HL-60 (cell line): ENCODE results near the gene MMP15.

ENCODE experiments used
- DNase-seq, 2 experiments: peaks; one replicate each; pipeline ENCODE4 v3.0.0-alpha.2; 2010 to 2020; ENCODE audit warnings: low read depth in 1 of 2, low spot score in 1 of 2
- H3K27ac ChIP-seq: fragments of 250-450 bp; sonication (Bioruptor Pico); replicated peaks from 2 replicates; pipeline ENCODE4 v1.5.1; 2020; ENCODE audit warnings: mild to moderate bottlenecking, moderate library complexity
- H3K27me3 ChIP-seq: fragments of 250-450 bp; sonication (Bioruptor Pico); 2 replicates; pipeline ENCODE4 v1.5.1; 2021; ENCODE audit warnings: mild to moderate bottlenecking, moderate library complexity; ENCODE audit not compliant: insufficient read depth, poor library complexity, severe bottlenecking
- H3K4me3 ChIP-seq: replicated peaks from 2 replicates; pipeline ENCODE4 v1.5.1; 2011; ENCODE audit warnings: mild to moderate bottlenecking, control low read depth, low read length; ENCODE audit not compliant: insufficient read depth
- GABPA ChIP-seq: IDR thresholded peaks from 2 replicates; pipeline ENCODE4 v1.6.1; 2012; ENCODE audit warnings: low read depth
- POLR2AphosphoS5 ChIP-seq: IDR thresholded peaks from 2 replicates; pipeline ENCODE4 v1.6.1; 2012; ENCODE audit warnings: low read depth
- SPI1 ChIP-seq: IDR thresholded peaks from 2 replicates; pipeline ENCODE4 v1.6.1; 2012; ENCODE audit warnings: low read depth, mild to moderate bottlenecking, borderline replicate concordance
- TF ChIP-seq, protein P1 (sequence below): IDR thresholded peaks from one replicate; pipeline ENCODE4 v1.5.1; 2011; ENCODE audit warnings: low read length, control low read depth, inconsistent platforms; ENCODE audit not compliant: insufficient read depth
- TF ChIP-seq, protein P2 (sequence below): IDR thresholded peaks from 2 replicates; pipeline ENCODE4 v1.6.1; 2012; ENCODE audit warnings: low read depth; ENCODE audit not compliant: insufficient replicate concordance

MMP15 gene

DNA sequence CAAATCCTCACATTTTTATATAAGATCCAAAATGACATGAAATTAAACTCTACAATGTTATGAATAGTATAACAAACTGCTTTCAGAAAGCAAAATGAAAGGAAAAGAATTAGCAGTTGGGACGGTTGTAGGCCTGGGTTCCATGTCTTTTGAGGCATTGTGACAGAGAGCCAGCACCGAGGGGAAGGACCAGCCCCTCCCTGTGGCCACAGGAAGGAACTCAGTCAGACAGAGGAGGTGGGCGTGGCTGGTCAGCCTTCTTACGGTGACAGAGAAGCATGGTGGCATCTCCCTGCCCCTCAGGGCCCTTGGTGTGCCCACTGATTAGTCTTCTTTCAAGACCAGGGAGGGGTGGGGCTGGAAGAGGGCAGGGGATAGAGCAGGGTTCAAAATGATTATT is 30.8 kb upstream of the MMP15 start:
- peak in 1 of 2 experiments; percentile 88 for DNase-seq
- no peak overlapping the region; the same call in 1 of the 2 replicates for H3K27ac ChIP-seq
- H3K4me3 ChIP-seq: no peak overlapping the region
- TF ChIP-seq POLR2AphosphoS5 (no peak), SPI1 (peak; percentile 51; the same call in 1 of the 2 replicates)
- TF ChIP-seq, protein P1, sequence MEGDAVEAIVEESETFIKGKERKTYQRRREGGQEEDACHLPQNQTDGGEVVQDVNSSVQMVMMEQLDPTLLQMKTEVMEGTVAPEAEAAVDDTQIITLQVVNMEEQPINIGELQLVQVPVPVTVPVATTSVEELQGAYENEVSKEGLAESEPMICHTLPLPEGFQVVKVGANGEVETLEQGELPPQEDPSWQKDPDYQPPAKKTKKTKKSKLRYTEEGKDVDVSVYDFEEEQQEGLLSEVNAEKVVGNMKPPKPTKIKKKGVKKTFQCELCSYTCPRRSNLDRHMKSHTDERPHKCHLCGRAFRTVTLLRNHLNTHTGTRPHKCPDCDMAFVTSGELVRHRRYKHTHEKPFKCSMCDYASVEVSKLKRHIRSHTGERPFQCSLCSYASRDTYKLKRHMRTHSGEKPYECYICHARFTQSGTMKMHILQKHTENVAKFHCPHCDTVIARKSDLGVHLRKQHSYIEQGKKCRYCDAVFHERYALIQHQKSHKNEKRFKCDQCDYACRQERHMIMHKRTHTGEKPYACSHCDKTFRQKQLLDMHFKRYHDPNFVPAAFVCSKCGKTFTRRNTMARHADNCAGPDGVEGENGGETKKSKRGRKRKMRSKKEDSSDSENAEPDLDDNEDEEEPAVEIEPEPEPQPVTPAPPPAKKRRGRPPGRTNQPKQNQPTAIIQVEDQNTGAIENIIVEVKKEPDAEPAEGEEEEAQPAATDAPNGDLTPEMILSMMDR: peak; percentile 18
- no peaks in the 10 kb centered on the region for H3K27me3 ChIP-seq

DNA sequence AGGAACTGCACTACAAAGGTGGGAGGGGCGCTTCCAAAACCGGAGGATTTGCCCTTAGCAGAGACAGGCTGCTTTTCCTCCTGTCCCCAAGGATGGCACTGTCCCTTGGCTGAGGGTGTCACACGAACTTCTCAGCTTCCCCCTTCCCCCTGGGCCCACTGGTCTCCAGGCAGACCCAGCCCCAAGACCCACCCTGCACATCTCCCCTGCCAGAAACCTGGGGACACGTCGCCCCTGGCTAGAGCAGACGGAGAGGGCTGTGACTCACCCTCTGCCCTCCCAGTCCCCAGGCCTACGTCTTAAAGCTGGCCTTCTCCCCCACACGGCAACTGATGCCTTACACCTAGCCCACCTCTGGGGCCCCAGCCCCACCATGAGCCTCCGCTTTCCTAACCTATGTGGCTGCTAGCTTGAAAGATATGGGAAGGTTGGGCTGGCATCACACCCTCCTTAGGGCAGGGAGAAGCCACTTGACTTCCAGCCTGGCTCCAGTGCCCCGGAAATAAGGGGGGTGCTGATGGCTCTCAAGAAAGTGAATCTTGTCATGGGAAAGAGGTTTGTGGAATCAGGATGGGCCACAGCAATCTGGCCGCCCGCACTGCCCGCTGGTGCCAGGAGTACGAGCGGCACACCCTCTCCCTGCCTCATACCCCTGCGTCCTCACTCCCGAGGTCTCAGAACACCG is 29.7 kb upstream of the MMP15 start:
- TF ChIP-seq, protein P2, sequence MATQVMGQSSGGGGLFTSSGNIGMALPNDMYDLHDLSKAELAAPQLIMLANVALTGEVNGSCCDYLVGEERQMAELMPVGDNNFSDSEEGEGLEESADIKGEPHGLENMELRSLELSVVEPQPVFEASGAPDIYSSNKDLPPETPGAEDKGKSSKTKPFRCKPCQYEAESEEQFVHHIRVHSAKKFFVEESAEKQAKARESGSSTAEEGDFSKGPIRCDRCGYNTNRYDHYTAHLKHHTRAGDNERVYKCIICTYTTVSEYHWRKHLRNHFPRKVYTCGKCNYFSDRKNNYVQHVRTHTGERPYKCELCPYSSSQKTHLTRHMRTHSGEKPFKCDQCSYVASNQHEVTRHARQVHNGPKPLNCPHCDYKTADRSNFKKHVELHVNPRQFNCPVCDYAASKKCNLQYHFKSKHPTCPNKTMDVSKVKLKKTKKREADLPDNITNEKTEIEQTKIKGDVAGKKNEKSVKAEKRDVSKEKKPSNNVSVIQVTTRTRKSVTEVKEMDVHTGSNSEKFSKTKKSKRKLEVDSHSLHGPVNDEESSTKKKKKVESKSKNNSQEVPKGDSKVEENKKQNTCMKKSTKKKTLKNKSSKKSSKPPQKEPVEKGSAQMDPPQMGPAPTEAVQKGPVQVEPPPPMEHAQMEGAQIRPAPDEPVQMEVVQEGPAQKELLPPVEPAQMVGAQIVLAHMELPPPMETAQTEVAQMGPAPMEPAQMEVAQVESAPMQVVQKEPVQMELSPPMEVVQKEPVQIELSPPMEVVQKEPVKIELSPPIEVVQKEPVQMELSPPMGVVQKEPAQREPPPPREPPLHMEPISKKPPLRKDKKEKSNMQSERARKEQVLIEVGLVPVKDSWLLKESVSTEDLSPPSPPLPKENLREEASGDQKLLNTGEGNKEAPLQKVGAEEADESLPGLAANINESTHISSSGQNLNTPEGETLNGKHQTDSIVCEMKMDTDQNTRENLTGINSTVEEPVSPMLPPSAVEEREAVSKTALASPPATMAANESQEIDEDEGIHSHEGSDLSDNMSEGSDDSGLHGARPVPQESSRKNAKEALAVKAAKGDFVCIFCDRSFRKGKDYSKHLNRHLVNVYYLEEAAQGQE: no peak
- no peak for TF ChIP-seq GABPA
- TF ChIP-seq POLR2AphosphoS5: no peak
- TF ChIP-seq SPI1: no peak
- TF ChIP-seq, protein P1: no peak
- Histone ChIP-seq H3K27ac (no peak overlapping the region), H3K4me3 (no peak overlapping the region), H3K27me3 (no peaks in the 10 kb centered on the region)
- no peak for DNase-seq

DNA sequence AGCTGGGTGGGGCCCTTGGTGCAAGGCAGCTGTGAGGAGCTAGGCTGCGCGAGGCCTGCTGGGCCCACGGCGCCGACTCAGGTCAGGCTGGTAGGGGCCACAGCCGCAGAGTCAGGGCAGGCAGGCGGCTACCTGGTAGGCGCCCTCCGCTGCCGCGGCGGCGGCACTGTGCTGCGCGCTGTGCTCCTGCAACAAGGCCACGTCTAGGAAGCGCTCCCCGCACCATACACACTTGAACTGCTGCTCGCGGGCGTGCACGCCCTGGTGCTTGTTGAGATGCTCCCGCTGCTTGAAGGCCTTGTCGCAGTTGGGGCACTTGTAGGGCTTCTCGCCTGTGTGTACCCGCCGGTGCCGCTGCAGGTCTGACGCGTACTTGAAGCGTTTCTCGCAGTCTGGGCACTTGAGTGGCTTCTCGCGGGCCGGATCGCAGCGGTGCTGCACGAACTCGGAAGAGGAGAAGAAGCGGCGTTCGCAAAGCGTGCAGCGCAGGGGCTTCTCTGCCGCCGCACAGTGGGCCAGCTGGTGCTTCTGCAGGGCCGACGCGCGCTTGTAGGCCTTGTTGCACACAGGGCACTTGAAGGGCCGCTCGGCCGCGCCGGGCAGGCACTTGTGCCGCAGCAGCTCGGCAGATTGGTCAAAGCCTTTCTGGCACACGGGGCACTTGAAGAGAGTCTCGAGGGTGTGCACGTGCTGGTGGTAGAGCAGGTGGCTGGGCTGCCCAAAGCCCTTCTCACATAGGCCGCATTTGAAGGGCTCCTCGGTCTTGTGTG is 29.0 kb upstream of the MMP15 start:
- Histone ChIP-seq H3K27me3 (no peaks in the 10 kb centered on the region), H3K4me3 (no peak overlapping the region), H3K27ac (no peak overlapping the region)
- no peak for DNase-seq
- TF ChIP-seq, protein P1: no peak
- TF ChIP-seq, protein P2: no peak
- TF ChIP-seq POLR2AphosphoS5 (no peak), SPI1 (no peak), GABPA (no peak)

DNA sequence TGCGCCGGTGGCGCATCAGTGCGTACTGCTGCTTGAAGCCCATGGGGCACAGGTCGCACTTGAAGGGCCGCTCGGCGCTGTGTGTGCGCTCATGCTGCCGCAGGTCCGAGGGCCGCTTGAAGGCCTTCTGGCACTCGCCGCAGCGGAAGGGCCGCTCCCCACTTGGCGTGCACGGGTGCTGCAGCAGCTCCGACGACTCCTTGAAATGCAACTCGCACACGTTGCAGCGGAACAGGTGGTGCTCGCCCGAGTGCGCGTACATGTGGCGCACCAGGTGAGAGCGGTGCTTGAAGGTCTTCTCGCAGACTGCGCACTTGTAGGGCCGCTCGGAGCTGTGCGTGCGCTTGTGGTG is 28.4 kb upstream of the MMP15 start:
- H3K27me3 ChIP-seq: no peaks in the 10 kb centered on the region
- no peak for DNase-seq
- TF ChIP-seq, protein P2: no peak
- TF ChIP-seq, protein P1: no peak
- no peak for TF ChIP-seq SPI1
- TF ChIP-seq GABPA: no peak
- no peak for TF ChIP-seq POLR2AphosphoS5
- no peak overlapping the region for H3K27ac ChIP-seq
- no peak overlapping the region for H3K4me3 ChIP-seq
